Gastroesophageal sphincter (tissue), 4 donors: ENCODE measurements around the gene RAB39B. TPM values are rescaled to one million over a fixed set of nuclear protein-coding genes. Genes with fewer than 3 reads are reported as not detected.
"Not testable (repeated sequence)": the region's sequence is repeated elsewhere in the genome, so short reads cannot be mapped to it uniquely, and the experiment has no call there.

Source experiments
- ATAC-seq: fragments of 150-250 bp; one replicate; pipeline ENCODE4 v1.9.1; 2016; ENCODE audit warnings: mild to moderate bottlenecking, moderate library complexity
- H3K27ac ChIP-seq, 4 donors: fragments of 200-600 bp; sonication (generic) in 3 of 4; 1 replicate in 3 of 4; 2 replicates in 1 of 4; pipeline ENCODE4 v1.5.1; 2016 to 2019
- H3K27me3 ChIP-seq: fragments of 200-600 bp; sonication (generic); one replicate; pipeline ENCODE4 v1.5.1; 2019
- H3K36me3 ChIP-seq, 2 donors: fragments of 200-600 bp; sonication (generic); one replicate each; pipeline ENCODE4 v1.5.1; 2019; ENCODE audit warnings: control low read depth in 1 of 2
- H3K4me1 ChIP-seq, 3 donors: fragments of 200-600 bp; sonication (generic); 1 replicate in 2 of 3; 2 replicates in 1 of 3; pipeline ENCODE4 v1.5.1; 2016 to 2019; ENCODE audit warnings: control low read depth in 2 of 3
- H3K4me3 ChIP-seq, 2 donors: fragments of 200-600 bp; sonication (generic); one replicate each; pipeline ENCODE4 v1.5.1; 2019; ENCODE audit warnings: mild to moderate bottlenecking in 1 of 2, moderate library complexity in 1 of 2
- H3K9me3 ChIP-seq, 3 donors: fragments of 200-600 bp; sonication (generic); one replicate each; pipeline ENCODE4 v1.5.1; 2017 to 2019; ENCODE audit warnings: control low read depth in 2 of 3
- EP300 ChIP-seq: sonication (generic); formaldehyde crosslinking; IDR thresholded peaks from one replicate; pipeline ENCODE4 v1.6.1; 2017; ENCODE audit warnings: antibody characterized with exemption, mild to moderate bottlenecking
- POLR2A ChIP-seq, 2 donors: fragments of 450-650 bp; IDR thresholded peaks; one replicate each; pipeline ENCODE4 v1.6.1; 2017; ENCODE audit warnings: antibody characterized with exemption in 2 of 2, mild to moderate bottlenecking in 2 of 2, moderate library complexity in 1 of 2
- POLR2AphosphoS5 ChIP-seq: sonication (generic); formaldehyde crosslinking; IDR thresholded peaks from one replicate; pipeline ENCODE4 v1.6.1; 2017; ENCODE audit warnings: antibody characterized with exemption
- WGBS, 2 donors: methylation state at CpG; one replicate each; pipeline ENCODE4 v1.1.5; 2018; ENCODE audit warnings: low coverage in 1 of 2; 5-methylcytosine and 5-hydroxymethylcytosine counted together
- total RNA-seq, 4 donors: library from RNA; depleted of rRNA; stranded (reverse); fragments of >200 nt; gene quantifications; one replicate each; pipeline ENCODE4 v1.1.0, GENCODE V29; 2016
- TF ChIP-seq, protein P1 (sequence below), 4 experiments: fragments of 200-600 bp in 2 of 4; fragments of 450-650 bp in 2 of 4; sonication (generic) in 1 of 4; IDR thresholded peaks; one replicate each; pipeline ENCODE4 v1.5.1; 2017 to 2019; ENCODE audit warnings: antibody characterized with exemption in 4 of 4, mild to moderate bottlenecking in 2 of 4, moderate library complexity in 2 of 4

RAB39B gene
- total RNA-seq, 4 donors from 2014 or later, result 0.40 to 0.54 TPM; not detected in 2

DNA sequence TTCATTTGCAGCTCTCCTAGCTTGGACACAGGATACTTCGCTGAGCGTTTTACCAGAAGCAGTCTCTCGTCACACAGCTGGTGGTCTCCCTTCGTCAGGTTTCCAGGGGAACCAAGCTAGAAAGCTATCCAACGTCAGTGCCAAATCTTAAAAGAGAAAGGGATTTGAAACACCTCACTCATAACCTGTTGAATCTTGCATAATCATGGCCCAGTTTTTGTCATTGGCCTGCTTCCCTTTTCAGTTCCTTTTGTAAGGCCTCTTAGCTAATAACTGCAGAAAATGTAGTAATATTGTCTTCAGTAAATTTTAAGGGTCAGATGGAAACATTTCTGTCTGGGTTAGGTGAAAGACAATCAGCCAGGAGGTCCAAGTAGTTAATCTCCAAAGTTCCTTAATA, 22.0 kb downstream of the RAB39B start:
- H3K4me3 ChIP-seq, result no peak overlapping the region
- ATAC-seq, result no peak
- no peaks in the 10 kb centered on the region for H3K4me1 ChIP-seq
- TF ChIP-seq POLR2AphosphoS5 (no peak), POLR2A (IDR thresholded peaks at IDR 0.05) (no peak), EP300 (no peak)
- TF ChIP-seq, protein P1, sequence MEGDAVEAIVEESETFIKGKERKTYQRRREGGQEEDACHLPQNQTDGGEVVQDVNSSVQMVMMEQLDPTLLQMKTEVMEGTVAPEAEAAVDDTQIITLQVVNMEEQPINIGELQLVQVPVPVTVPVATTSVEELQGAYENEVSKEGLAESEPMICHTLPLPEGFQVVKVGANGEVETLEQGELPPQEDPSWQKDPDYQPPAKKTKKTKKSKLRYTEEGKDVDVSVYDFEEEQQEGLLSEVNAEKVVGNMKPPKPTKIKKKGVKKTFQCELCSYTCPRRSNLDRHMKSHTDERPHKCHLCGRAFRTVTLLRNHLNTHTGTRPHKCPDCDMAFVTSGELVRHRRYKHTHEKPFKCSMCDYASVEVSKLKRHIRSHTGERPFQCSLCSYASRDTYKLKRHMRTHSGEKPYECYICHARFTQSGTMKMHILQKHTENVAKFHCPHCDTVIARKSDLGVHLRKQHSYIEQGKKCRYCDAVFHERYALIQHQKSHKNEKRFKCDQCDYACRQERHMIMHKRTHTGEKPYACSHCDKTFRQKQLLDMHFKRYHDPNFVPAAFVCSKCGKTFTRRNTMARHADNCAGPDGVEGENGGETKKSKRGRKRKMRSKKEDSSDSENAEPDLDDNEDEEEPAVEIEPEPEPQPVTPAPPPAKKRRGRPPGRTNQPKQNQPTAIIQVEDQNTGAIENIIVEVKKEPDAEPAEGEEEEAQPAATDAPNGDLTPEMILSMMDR (IDR thresholded peaks at IDR 0.05), result no peak
- no peaks in the 10 kb centered on the region for H3K27me3 ChIP-seq
- peaks cover 0 to 11% of the 10 kb centered on the region in 2 donors for H3K36me3 ChIP-seq
- H3K9me3 ChIP-seq, result no peaks in the 10 kb centered on the region
- H3K27ac ChIP-seq, result no peak overlapping the region
- 61% methylated on average over 3 of the region's 5 CpGs; no CpG with 5 or more reads in 1 of the 2 donors for WGBS, 2 donors

DNA sequence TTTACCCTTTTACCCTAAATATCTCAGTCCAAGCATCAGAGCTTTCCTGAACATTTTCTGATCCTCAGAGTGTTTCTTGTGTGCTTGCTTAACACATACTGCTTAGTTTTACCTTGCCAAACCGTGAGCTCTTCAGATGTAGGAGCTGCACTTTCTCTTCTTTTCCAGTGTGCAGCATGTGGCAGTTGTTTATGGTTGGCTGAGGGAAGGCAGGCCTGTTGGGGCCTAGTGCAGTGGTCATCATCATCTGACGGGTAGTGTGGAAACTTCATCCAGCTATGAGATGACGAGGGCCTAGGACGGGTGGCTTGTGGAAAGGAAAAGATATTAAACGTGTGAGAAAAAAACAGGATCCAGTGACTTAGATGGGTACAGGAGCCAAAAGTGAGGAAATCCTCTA, 26.6 kb downstream of the RAB39B start:
- no peaks in the 10 kb centered on the region for H3K27me3 ChIP-seq
- 48 to 49% methylated on average over 2 to 3 of the region's 5 CpGs for WGBS, 2 donors
- H3K4me3 ChIP-seq, result no peak overlapping the region
- H3K9me3 ChIP-seq, result no peaks in the 10 kb centered on the region
- TF ChIP-seq POLR2A (IDR thresholded peaks at IDR 0.05), result no peak
- TF ChIP-seq, protein P1 (IDR thresholded peaks at IDR 0.05), result no peak
- no peak for TF ChIP-seq POLR2AphosphoS5
- no peak for TF ChIP-seq EP300
- no peak overlapping the region for H3K27ac ChIP-seq
- H3K4me1 ChIP-seq, result no peaks in the 10 kb centered on the region
- peaks cover 0 to 28% of the 10 kb centered on the region in 2 donors for H3K36me3 ChIP-seq
- ATAC-seq, result no peak

DNA sequence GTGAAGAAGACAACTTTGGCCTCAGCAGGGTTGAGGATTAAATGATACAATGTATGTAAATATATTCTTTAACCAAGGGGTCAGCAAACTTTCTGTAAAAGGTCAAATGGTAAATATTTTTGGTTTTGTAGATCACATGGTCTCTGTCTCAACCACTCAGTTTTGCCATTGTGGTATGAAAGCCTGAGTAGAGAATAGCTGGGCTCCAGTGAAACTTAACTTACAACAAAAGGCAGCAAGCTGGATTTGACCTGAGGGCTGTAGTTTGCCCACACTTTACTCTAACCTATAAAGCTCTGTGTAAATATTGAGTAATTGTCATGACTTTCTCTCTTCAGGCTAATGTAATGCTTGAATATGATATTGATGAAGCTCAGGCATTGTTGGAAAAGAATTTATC, 28.4 kb downstream of the RAB39B start:
- Histone ChIP-seq H3K9me3 (no peaks in the 10 kb centered on the region), H3K27me3 (no peaks in the 10 kb centered on the region), H3K27ac (no peak overlapping the region), H3K4me3 (no peak overlapping the region), H3K36me3 (peaks cover 0 to 31% of the 10 kb centered on the region in 2 donors), H3K4me1 (no peaks in the 10 kb centered on the region)
- ATAC-seq, result no peak
- no peak for TF ChIP-seq POLR2A (IDR thresholded peaks at IDR 0.05)

DNA sequence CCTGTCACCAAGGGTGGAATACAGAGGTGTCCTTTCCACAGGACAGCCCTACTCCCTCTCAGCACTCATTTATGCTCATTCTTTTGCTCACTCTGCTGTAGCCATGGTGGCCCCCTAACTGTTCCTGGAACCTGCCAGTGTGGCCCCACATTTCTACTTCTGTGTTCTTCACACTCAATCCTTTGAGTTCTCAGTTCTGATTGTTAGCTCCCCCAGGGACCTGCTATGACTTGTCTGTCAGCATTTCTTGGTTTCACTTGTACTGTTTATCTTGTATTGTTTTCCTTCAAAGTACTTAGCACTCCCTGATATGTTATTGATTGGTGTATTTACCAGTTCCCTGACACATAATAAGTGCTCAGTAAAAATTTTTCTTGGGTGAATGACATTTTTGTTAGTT, 33.1 kb downstream of the RAB39B start:
- Histone ChIP-seq H3K27me3 (no peaks in the 10 kb centered on the region), H3K4me1 (peaks cover 0 to 10% (median 0%) of the 10 kb centered on the region in 3 donors), H3K4me3 (no peak overlapping the region), H3K9me3 (no peaks in the 10 kb centered on the region), H3K36me3 (peaks cover 0 to 38% of the 10 kb centered on the region in 2 donors), H3K27ac (no peak overlapping the region)
- ATAC-seq, result no peak
- TF ChIP-seq EP300 (no peak), POLR2A (IDR thresholded peaks at IDR 0.05) (no peak), POLR2AphosphoS5 (no peak)
- TF ChIP-seq, protein P1 (IDR thresholded peaks at IDR 0.05), result no peak

DNA sequence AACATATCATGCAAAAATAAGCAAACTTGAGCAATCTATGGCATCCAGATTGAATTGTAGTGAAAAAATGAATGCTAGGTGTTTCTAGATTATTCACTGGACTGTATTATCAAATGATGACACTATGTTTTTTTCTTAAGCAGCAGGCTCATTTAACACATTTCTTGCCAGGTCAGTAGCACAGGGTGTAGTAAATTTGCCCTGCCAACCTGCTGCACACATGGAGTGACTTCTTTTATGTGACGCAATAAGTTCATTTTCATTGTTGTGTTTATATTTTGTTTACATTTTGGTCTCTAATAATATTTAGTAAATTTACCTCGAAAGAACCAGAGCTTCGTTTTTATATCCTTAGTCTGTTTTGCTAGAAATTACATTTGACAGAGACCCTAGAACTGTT, 38.5 kb downstream of the RAB39B start:
- peaks cover 0 to 10% (median 0%) of the 10 kb centered on the region in 3 donors for H3K4me1 ChIP-seq
- WGBS, 2 donors, result 53 to 70% methylated on average over 2 to 3 of the region's 3 CpGs
- peaks cover 0 to 52% of the 10 kb centered on the region in 2 donors for H3K36me3 ChIP-seq
- TF ChIP-seq, protein P1 (IDR thresholded peaks at IDR 0.05), result no peak
- TF ChIP-seq POLR2AphosphoS5, result no peak
- TF ChIP-seq EP300, result no peak
- TF ChIP-seq POLR2A (IDR thresholded peaks at IDR 0.05), result no peak
- no peak overlapping the region for H3K27ac ChIP-seq
- H3K4me3 ChIP-seq, result no peak overlapping the region
- no peak for ATAC-seq
- no peaks in the 10 kb centered on the region for H3K27me3 ChIP-seq
- no peaks in the 10 kb centered on the region for H3K9me3 ChIP-seq

DNA sequence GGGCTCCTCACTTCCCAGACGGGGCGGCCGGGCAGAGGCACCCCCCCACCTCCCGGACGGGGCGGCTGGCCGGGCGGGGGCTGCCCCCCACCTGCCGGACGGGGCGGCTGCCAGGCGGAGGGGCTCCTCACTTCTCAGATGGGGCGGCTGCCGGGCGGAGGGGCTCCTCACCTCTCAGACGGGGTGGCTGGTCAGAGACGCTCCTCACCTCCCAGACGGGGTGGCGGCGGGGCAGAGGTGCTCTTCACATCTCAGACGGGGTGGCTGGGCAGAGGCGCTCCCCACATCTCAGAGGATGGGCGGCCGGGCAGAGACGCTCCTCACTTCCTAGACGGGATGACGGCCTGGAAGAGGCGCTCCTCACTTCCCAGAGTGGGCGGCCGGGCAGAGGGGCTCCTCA, 40.5 kb downstream of the RAB39B start:
- WGBS, 2 donors, result no CpG with 5 or more reads among the region's 30 CpGs

More for the DNA sequence above, 40.5 kb downstream of the RAB39B start:
- not testable (repeated sequence) for H3K4me3 ChIP-seq, H3K9me3 ChIP-seq, H3K27ac ChIP-seq, H3K27me3 ChIP-seq, ATAC-seq
- Histone ChIP-seq H3K4me1 (peaks cover 0 to 13% (median 0%) of the 10 kb centered on the region in 3 donors), H3K36me3 (peaks cover 0 to 42% of the 10 kb centered on the region in 2 donors)
